Neural cell (in vitro differentiated cells): ENCODE results near the gene SMIM10. TPM values are rescaled to one million over a fixed set of nuclear protein-coding genes. Genes with fewer than 3 reads are reported as not detected.

Experiments used
- H2AFZ ChIP-seq: fragments of 200-600, 300-800 bp; sonication (generic), shearing (Covaris generic); 2 replicates; pipeline ENCODE4 v1.6.0; 2014; ENCODE audit warnings: low read depth, mild to moderate bottlenecking, antibody characterized with exemption, low read length, moderate library complexity
- H3F3A ChIP-seq: fragments of 200-600 bp; shearing (Covaris generic); 2 replicates; pipeline ENCODE4 v1.6.1; 2016; ENCODE audit warnings: mild to moderate bottlenecking, moderate library complexity, mixed read lengths, antibody characterized with exemption, low read length; ENCODE audit not compliant: insufficient read depth, poor library complexity, severe bottlenecking
- H3K27ac ChIP-seq: fragments of 200-600, 300-800 bp; sonication (generic), shearing (Covaris generic); 2 replicates; pipeline ENCODE4 v1.5.1; 2014; ENCODE audit warnings: mild to moderate bottlenecking, low read length, moderate library complexity
- H3K27me3 ChIP-seq: fragments of 300-800, 200-600 bp; sonication (generic), shearing (Covaris generic); 2 replicates; pipeline ENCODE4 v1.6.0; 2014; ENCODE audit warnings: mild to moderate bottlenecking, low read depth, low read length, moderate library complexity; ENCODE audit not compliant: insufficient read depth
- H3K36me3 ChIP-seq: fragments of 300-800, 200-600 bp; sonication (generic), shearing (Covaris generic); 2 replicates; pipeline ENCODE4 v1.5.1; 2014; ENCODE audit warnings: mild to moderate bottlenecking, antibody characterized with exemption, low read length, moderate library complexity; ENCODE audit not compliant: insufficient read depth
- H3K4me2 ChIP-seq: fragments of 300-800, 200-600 bp; sonication (generic), shearing (Covaris generic); 2 replicates; pipeline ENCODE4 v1.6.0; 2014; ENCODE audit warnings: mild to moderate bottlenecking, low read length
- H3K4me3 ChIP-seq: fragments of 300-800, 200-600 bp; sonication (generic), shearing (Covaris generic); 2 replicates; pipeline ENCODE4 v1.5.1; 2014; ENCODE audit warnings: mild to moderate bottlenecking, low read length, moderate library complexity
- H3K79me2 ChIP-seq: fragments of 200-600 bp; shearing (Covaris generic); replicated peaks from 2 replicates; pipeline ENCODE4 v1.6.0; 2014; ENCODE audit warnings: mild to moderate bottlenecking, low read length, moderate library complexity; ENCODE audit not compliant: insufficient read depth
- H3K9ac ChIP-seq: fragments of 300-800, 200-600 bp; sonication (generic), shearing (Covaris generic); 2 replicates; pipeline ENCODE4 v1.6.1; 2016; ENCODE audit warnings: mild to moderate bottlenecking, low read length, mixed read lengths
- H3K9me2 ChIP-seq: fragments of 200-600 bp; shearing (Covaris generic); 2 replicates; pipeline ENCODE4 v1.6.1; 2016; ENCODE audit warnings: mild to moderate bottlenecking, low read length, mixed read lengths; ENCODE audit not compliant: insufficient read depth
- H3K9me3 ChIP-seq: fragments of 200-600, 300-800 bp; sonication (generic), shearing (Covaris generic); 2 replicates; pipeline ENCODE4 v1.6.1; 2016; ENCODE audit warnings: mild to moderate bottlenecking, mixed run types, low read length, moderate library complexity, mixed read lengths
- H4K20me1 ChIP-seq: fragments of 200-600 bp; shearing (Covaris generic); 2 replicates; pipeline ENCODE4 v1.6.1; 2016; ENCODE audit warnings: mild to moderate bottlenecking, mixed run types; ENCODE audit not compliant: insufficient read depth
- EP300 ChIP-seq: fragments of 450-650 bp; conservative IDR thresholded peaks from 2 replicates; pipeline ENCODE4 v1.6.1; 2014; ENCODE audit warnings: antibody characterized with exemption, mild to moderate bottlenecking, moderate library complexity; ENCODE audit not compliant: poor library complexity, severe bottlenecking
- EZH2 ChIP-seq: fragments of 200-600, 300-800 bp; shearing (Covaris generic), sonication (generic); IDR thresholded peaks from 2 replicates; pipeline ENCODE4 v1.6.1; 2014; ENCODE audit warnings: antibody characterized with exemption, low read length, borderline replicate concordance, mild to moderate bottlenecking; ENCODE audit not compliant: insufficient read depth, poor library complexity, severe bottlenecking
- MXI1 ChIP-seq: fragments of 450-650 bp; conservative IDR thresholded peaks from 2 replicates; pipeline ENCODE4 v1.6.1; 2014; ENCODE audit warnings: antibody characterized with exemption, mild to moderate bottlenecking; ENCODE audit not compliant: poor library complexity, severe bottlenecking
- POLR2AphosphoS5 ChIP-seq: IDR thresholded peaks from 2 replicates; pipeline ENCODE4 v1.6.1; 2012
- RAD21 ChIP-seq: fragments of 450-650 bp; conservative IDR thresholded peaks from 2 replicates; pipeline ENCODE4 v1.6.1; 2014; ENCODE audit warnings: antibody characterized with exemption, mild to moderate bottlenecking, moderate library complexity
- SMC3 ChIP-seq: fragments of 450-650 bp; conservative IDR thresholded peaks from 2 replicates; pipeline ENCODE4 v1.6.1; 2014; ENCODE audit warnings: antibody characterized with exemption, mild to moderate bottlenecking, moderate library complexity; ENCODE audit not compliant: poor library complexity
- TAF1 ChIP-seq: IDR thresholded peaks from 2 replicates; pipeline ENCODE4 v1.6.1; 2012; ENCODE audit warnings: low read depth
- polyA plus RNA-seq: library from polyadenylated mRNA; depleted of rRNA; stranded (reverse); fragments of >200 nt; gene quantifications from 2 replicates; pipeline ENCODE4 v1.2.3, GENCODE V29; 2014
- TF ChIP-seq, protein P1 (sequence below): IDR thresholded peaks from 2 replicates; pipeline ENCODE4 v1.6.1; 2012; ENCODE audit warnings: borderline replicate concordance
- TF ChIP-seq, protein P2 (sequence below): fragments of 450-650 bp; IDR thresholded peaks from 2 replicates; pipeline ENCODE4 v1.5.1; 2014; ENCODE audit warnings: antibody characterized with exemption, mild to moderate bottlenecking, moderate library complexity; ENCODE audit not compliant: poor library complexity, severe bottlenecking

Gene SMIM10
- polyA plus RNA-seq, 1 donor from 2014 or later = not detected

DNA sequence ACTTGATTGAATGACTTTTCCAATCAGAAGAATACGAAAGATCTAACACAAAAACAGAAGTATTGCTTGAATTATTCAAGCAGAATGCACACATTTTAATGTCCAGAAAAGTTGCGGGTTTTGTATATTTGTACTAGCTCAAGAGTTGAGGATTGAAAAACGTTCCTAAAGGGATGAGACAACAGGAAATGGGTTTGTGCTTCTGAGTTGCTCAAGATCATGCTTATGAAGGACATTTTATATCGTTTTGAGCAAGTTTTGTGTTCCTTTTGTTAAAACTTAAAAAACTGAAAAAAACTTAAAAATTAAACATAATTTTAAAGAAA lies 353 bp upstream of the SMIM10 start:
- Histone ChIP-seq H3K79me2 (no peaks in the 10 kb centered on the region), H2AFZ (no peak overlapping the region), H4K20me1 (no peaks in the 10 kb centered on the region), H3K4me2 (no peak overlapping the region), H3K36me3 (no peaks in the 10 kb centered on the region), H3K9ac (no peak overlapping the region), H3K9me3 (no peaks in the 10 kb centered on the region), H3K9me2 (no peaks in the 10 kb centered on the region), H3K27ac (no peak overlapping the region), H3F3A (no peaks in the 10 kb centered on the region), H3K27me3 (no peaks in the 10 kb centered on the region), H3K4me3 (no peak overlapping the region)
- TF ChIP-seq MXI1 (no peak), POLR2AphosphoS5 (no peak), TAF1 (no peak), SMC3 (no peak), RAD21 (no peak), EZH2 (no peak), EP300 (no peak)
- TF ChIP-seq, protein P1, sequence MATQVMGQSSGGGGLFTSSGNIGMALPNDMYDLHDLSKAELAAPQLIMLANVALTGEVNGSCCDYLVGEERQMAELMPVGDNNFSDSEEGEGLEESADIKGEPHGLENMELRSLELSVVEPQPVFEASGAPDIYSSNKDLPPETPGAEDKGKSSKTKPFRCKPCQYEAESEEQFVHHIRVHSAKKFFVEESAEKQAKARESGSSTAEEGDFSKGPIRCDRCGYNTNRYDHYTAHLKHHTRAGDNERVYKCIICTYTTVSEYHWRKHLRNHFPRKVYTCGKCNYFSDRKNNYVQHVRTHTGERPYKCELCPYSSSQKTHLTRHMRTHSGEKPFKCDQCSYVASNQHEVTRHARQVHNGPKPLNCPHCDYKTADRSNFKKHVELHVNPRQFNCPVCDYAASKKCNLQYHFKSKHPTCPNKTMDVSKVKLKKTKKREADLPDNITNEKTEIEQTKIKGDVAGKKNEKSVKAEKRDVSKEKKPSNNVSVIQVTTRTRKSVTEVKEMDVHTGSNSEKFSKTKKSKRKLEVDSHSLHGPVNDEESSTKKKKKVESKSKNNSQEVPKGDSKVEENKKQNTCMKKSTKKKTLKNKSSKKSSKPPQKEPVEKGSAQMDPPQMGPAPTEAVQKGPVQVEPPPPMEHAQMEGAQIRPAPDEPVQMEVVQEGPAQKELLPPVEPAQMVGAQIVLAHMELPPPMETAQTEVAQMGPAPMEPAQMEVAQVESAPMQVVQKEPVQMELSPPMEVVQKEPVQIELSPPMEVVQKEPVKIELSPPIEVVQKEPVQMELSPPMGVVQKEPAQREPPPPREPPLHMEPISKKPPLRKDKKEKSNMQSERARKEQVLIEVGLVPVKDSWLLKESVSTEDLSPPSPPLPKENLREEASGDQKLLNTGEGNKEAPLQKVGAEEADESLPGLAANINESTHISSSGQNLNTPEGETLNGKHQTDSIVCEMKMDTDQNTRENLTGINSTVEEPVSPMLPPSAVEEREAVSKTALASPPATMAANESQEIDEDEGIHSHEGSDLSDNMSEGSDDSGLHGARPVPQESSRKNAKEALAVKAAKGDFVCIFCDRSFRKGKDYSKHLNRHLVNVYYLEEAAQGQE = no peak
- TF ChIP-seq, protein P2, sequence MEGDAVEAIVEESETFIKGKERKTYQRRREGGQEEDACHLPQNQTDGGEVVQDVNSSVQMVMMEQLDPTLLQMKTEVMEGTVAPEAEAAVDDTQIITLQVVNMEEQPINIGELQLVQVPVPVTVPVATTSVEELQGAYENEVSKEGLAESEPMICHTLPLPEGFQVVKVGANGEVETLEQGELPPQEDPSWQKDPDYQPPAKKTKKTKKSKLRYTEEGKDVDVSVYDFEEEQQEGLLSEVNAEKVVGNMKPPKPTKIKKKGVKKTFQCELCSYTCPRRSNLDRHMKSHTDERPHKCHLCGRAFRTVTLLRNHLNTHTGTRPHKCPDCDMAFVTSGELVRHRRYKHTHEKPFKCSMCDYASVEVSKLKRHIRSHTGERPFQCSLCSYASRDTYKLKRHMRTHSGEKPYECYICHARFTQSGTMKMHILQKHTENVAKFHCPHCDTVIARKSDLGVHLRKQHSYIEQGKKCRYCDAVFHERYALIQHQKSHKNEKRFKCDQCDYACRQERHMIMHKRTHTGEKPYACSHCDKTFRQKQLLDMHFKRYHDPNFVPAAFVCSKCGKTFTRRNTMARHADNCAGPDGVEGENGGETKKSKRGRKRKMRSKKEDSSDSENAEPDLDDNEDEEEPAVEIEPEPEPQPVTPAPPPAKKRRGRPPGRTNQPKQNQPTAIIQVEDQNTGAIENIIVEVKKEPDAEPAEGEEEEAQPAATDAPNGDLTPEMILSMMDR = no peak

DNA sequence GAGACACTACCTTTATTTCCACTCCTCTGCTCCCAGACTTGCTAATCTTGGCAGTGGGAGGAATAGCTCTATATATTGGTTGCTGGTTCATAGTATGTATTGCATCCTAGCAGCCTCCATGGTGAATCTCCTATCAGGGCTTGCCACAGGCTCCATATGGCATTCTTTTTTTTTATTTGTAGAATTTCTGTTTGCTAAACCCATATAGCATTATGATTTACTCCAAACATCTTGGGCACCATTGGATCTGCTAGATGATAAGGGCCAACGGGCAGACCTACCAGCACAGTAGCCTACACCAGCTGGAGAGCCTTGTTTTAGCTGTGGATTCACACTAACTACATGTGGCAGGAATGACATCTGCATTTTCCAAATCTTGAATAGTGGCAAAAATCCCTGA lies 6.9 kb downstream of the SMIM10 start:
- no peaks in the 10 kb centered on the region for H3K9me2 ChIP-seq
- no peaks in the 10 kb centered on the region for H3K9me3 ChIP-seq
- no peak overlapping the region for H3K9ac ChIP-seq
- no peak for TF ChIP-seq POLR2AphosphoS5
- TF ChIP-seq, protein P2 = no peak
- no peak for TF ChIP-seq MXI1
- TF ChIP-seq SMC3 = no peak
- no peak for TF ChIP-seq TAF1
- no peak for TF ChIP-seq EZH2
- TF ChIP-seq RAD21 = no peak
- TF ChIP-seq EP300 = no peak
- TF ChIP-seq, protein P1 = no peak
- no peak overlapping the region for H3K4me3 ChIP-seq
- no peaks in the 10 kb centered on the region for H4K20me1 ChIP-seq
- no peak overlapping the region for H3K27ac ChIP-seq
- H3K4me2 ChIP-seq = no peak overlapping the region
- no peaks in the 10 kb centered on the region for H3K27me3 ChIP-seq
- H3F3A ChIP-seq = no peaks in the 10 kb centered on the region
- no peaks in the 10 kb centered on the region for H3K79me2 ChIP-seq
- no peaks in the 10 kb centered on the region for H3K36me3 ChIP-seq
- no peak overlapping the region for H2AFZ ChIP-seq
